GM12878 (cell line): ENCODE measurements around the gene ZNF592. TPM values are rescaled to one million over a fixed set of nuclear protein-coding genes. Genes with fewer than 3 reads are reported as not detected.

ENCODE experiments used
- ATAC-seq: fragments of 200-7000 bp; cut with Tn5 transposase; 3 replicates; pipeline ENCODE4 v1.9.1; 2020; ENCODE audit warnings: mild to moderate bottlenecking, moderate library complexity
- BruUV-seq: library from RNA; stranded (reverse); fragments of 400-500 nt; replicated peaks from 2 replicates; lab custom pipeline; 2021; lab: Mats Ljungman, UMichigan
- CTCF ChIA-PET: fragments of 300-600 bp; sonication (Branson Sonifier 250); formaldehyde crosslinking; extraction: SDS; loops from one replicate; lab custom pipeline; 2021; ENCODE audit warnings: inconsistent platforms; lab: Yijun Ruan, JAX
- POLR2A ChIA-PET: fragments of 350-600 bp; formaldehyde crosslinking; extraction: SDS; loops from one replicate; lab custom pipeline; 2021; ENCODE audit warnings: inconsistent platforms; lab: Charles Lee
- RAD21 ChIA-PET: fragments of 300-600 bp; sonication (Branson Sonifier 250); formaldehyde crosslinking; loops from one replicate; lab custom pipeline; 2023; ENCODE audit warnings: antibody characterized with exemption; ENCODE audit not compliant: unreplicated experiment; lab: Charles Lee
- SMC1A ChIA-PET: fragments of 300-600 bp; sonication (Branson Sonifier 250); formaldehyde crosslinking; loops from one replicate; lab custom pipeline; 2023; ENCODE audit not compliant: unreplicated experiment, uncharacterized antibody; lab: Charles Lee
- DNase-seq: peaks from one replicate; pipeline ENCODE4 v3.0.0-alpha.2; 2011; ENCODE audit warnings: low read depth, low spot score
- FAIRE-seq: peaks from 3 replicates; lab custom pipeline; 2011; peaks lifted over from hg19 to GRCh38; lab: Jason Lieb, UNC
- H2AFZ ChIP-seq: 2 replicates; pipeline ENCODE4 v1.6.0; 2011; ENCODE audit warnings: low read depth, low read length, control low read depth; ENCODE audit not compliant: control insufficient read depth
- H3K27ac ChIP-seq: 2 replicates; pipeline ENCODE4 v1.5.1; 2011; ENCODE audit warnings: control low read depth; ENCODE audit not compliant: control insufficient read depth, insufficient read depth
- H3K27me3 ChIP-seq, 2 experiments: replicated peaks in 1 of 2; 2 replicates each; pipeline versions ENCODE4 v1.6.0 to v1.6.1; 2011; ENCODE audit warnings: low read length in 1 of 2; ENCODE audit not compliant: control insufficient read depth in 2 of 2, insufficient read depth in 2 of 2
- H3K36me3 ChIP-seq, 2 experiments: 2 replicates each; pipeline ENCODE4 v1.5.1; 2011; ENCODE audit warnings: low read length in 1 of 2; ENCODE audit not compliant: control insufficient read depth in 2 of 2, insufficient read depth in 2 of 2
- H3K4me1 ChIP-seq: 2 replicates; pipeline ENCODE4 v1.6.1; 2011; ENCODE audit warnings: mild to moderate bottlenecking, low read length, moderate library complexity, mixed read lengths; ENCODE audit not compliant: control insufficient read depth, insufficient read depth
- H3K4me2 ChIP-seq: 2 replicates; pipeline ENCODE4 v1.6.0; 2011; ENCODE audit warnings: control low read depth; ENCODE audit not compliant: control insufficient read depth, insufficient read depth
- H3K4me3 ChIP-seq: fragments of 200-600 bp; sonication (generic); 2 replicates; pipeline ENCODE4 v1.5.1; 2016
- H3K79me2 ChIP-seq: 2 replicates; pipeline ENCODE4 v1.6.0; 2011; ENCODE audit warnings: low read length; ENCODE audit not compliant: control insufficient read depth, insufficient read depth
- H3K9ac ChIP-seq: 2 replicates; pipeline ENCODE4 v1.8.0; 2011; ENCODE audit warnings: low read length, control low read depth, mixed read lengths; ENCODE audit not compliant: control insufficient read depth, insufficient read depth
- H3K9me3 ChIP-seq: replicated peaks from 3 replicates; pipeline ENCODE4 v1.5.1; 2011; ENCODE audit warnings: mild to moderate bottlenecking, low read length; ENCODE audit not compliant: control insufficient read depth, insufficient read depth
- H4K20me1 ChIP-seq: 2 replicates; pipeline ENCODE4 v1.6.0; 2011; ENCODE audit not compliant: control insufficient read depth, insufficient read depth
- CBX5 ChIP-seq: sonication (generic); IDR thresholded peaks from 2 replicates; pipeline ENCODE4 v1.6.1; 2016; ENCODE audit warnings: low read depth, moderate library complexity, mild to moderate bottlenecking, inconsistent platforms
- ESRRA ChIP-seq: IDR thresholded peaks from 2 replicates; pipeline ENCODE4 v1.6.1; 2012; ENCODE audit warnings: mild to moderate bottlenecking, low read length, improper control_type of control experiment
- PAX5 ChIP-seq: IDR thresholded peaks from 2 replicates; pipeline ENCODE4 v1.6.1; 2011; ENCODE audit warnings: low read depth, low read length, borderline replicate concordance
- RAD21 ChIP-seq: IDR thresholded peaks from 2 replicates; pipeline ENCODE4 v1.6.1; 2011; ENCODE audit warnings: mild to moderate bottlenecking, low read depth, low read length, moderate library complexity; ENCODE audit not compliant: insufficient read depth
- in situ Hi-C: fragments of 300-500 bp; cut with MboI; formaldehyde crosslinking; loops from 9 replicates; pipeline ENCODE4 v1.14.3; 2018; ENCODE audit warnings: mixed read lengths
- intact Hi-C: fragments of 100-400 bp; cut with micrococcal nuclease; formaldehyde crosslinking; loops from one replicate; pipeline ENCODE4 v1.14.2; 2022; ENCODE audit not compliant: unreplicated experiment
- polyA plus RNA-seq, 11 experiments: library from polyadenylated mRNA; depleted of rRNA in 4 of 11; unstranded in 6 of 11; stranded (reverse) in 5 of 11; fragments of >200 nt; fragmentation: Nextera tagmentation in 4 of 11; fragmentation: Illumina TruSeq in 1 of 11; extraction: Ambion mirVana in 4 of 11; extraction: Trizol in 1 of 11; gene quantifications; 1 replicate in 1 of 11; 2 replicates in 10 of 11; pipeline versions ENCODE4 v1.2.1 to v1.2.3, GENCODE V29; 2011 to 2016; ENCODE audit warnings: inconsistent platforms in 2 of 11, missing spikeins in 2 of 11, low read depth in 1 of 11
- total RNA-seq, 4 experiments: library from RNA; depleted of rRNA in 3 of 4; stranded (reverse); fragments of >200 nt in 3 of 4; fragmentation: Illumina TruSeq in 1 of 4; extraction: Trizol in 1 of 4; gene quantifications; 2 replicates each; pipeline versions ENCODE4 v1.2.1 to v1.2.3, GENCODE V29; 2013 to 2021
- TF ChIP-seq, protein P1 (sequence below): IDR thresholded peaks from 2 replicates; pipeline ENCODE4 v1.6.1; 2011; ENCODE audit warnings: mild to moderate bottlenecking, low read depth, low read length, moderate library complexity; ENCODE audit not compliant: insufficient replicate concordance
- TF ChIP-seq, protein P2 (sequence below): fragments of 450-650 bp; IDR thresholded peaks from 2 replicates; pipeline ENCODE4 v1.6.1; 2018; ENCODE audit warnings: mild to moderate bottlenecking, low read depth, moderate library complexity; ENCODE audit not compliant: partially characterized antibody

The ZNF592 gene
- total and polyA plus RNA-seq, 10 of the 15 experiments (the other 5 are each of a cell fraction or from before 2014, with no cell fraction given): 0.95 to 23.7 (median 8.6) TPM

- no peak for DNase-seq
- Histone ChIP-seq H3K4me3 (no peak overlapping the region), H3K79me2 (no peaks in the 10 kb centered on the region), H3K36me3 (no peaks in the 10 kb centered on the region), H4K20me1 (no peaks in the 10 kb centered on the region), H2AFZ (no peak overlapping the region), H3K4me2 (no peak overlapping the region), H3K9ac (no peak overlapping the region), H3K4me1 (no peaks in the 10 kb centered on the region), H3K9me3 (peaks cover 5% of the 10 kb centered on the region), H3K27ac (no peak overlapping the region), H3K27me3 (no peaks in the 10 kb centered on the region)
- ChIA-PET SMC1A (no interaction called here), RAD21 (interaction anchor here (0.6 kb wide), 1 partner anchor 104 kb away, joined by 6 read pairs; no protein-coding TSS in a partner anchor), POLR2A (no interaction called here), CTCF (interaction anchor here (3.0 kb wide), 1 partner anchor 80 kb away, joined by 26 read pairs; no protein-coding TSS in a partner anchor)
- no peak for FAIRE-seq
- TF ChIP-seq, protein P1, sequence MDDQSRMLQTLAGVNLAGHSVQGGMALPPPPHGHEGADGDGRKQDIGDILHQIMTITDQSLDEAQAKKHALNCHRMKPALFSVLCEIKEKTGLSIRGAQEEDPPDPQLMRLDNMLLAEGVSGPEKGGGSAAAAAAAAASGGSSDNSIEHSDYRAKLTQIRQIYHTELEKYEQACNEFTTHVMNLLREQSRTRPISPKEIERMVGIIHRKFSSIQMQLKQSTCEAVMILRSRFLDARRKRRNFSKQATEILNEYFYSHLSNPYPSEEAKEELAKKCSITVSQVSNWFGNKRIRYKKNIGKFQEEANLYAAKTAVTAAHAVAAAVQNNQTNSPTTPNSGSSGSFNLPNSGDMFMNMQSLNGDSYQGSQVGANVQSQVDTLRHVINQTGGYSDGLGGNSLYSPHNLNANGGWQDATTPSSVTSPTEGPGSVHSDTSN: no peak
- TF ChIP-seq ESRRA (no peak), RAD21 (no peak), PAX5 (no peak), CBX5 (0 out of 2 replicates have a peak, but pooled peaks have one; percentile 48)
- TF ChIP-seq, protein P2, sequence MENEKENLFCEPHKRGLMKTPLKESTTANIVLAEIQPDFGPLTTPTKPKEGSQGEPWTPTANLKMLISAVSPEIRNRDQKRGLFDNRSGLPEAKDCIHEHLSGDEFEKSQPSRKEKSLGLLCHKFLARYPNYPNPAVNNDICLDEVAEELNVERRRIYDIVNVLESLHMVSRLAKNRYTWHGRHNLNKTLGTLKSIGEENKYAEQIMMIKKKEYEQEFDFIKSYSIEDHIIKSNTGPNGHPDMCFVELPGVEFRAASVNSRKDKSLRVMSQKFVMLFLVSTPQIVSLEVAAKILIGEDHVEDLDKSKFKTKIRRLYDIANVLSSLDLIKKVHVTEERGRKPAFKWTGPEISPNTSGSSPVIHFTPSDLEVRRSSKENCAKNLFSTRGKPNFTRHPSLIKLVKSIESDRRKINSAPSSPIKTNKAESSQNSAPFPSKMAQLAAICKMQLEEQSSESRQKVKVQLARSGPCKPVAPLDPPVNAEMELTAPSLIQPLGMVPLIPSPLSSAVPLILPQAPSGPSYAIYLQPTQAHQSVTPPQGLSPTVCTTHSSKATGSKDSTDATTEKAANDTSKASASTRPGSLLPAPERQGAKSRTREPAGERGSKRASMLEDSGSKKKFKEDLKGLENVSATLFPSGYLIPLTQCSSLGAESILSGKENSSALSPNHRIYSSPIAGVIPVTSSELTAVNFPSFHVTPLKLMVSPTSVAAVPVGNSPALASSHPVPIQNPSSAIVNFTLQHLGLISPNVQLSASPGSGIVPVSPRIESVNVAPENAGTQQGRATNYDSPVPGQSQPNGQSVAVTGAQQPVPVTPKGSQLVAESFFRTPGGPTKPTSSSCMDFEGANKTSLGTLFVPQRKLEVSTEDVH: no peak
- BruUV-seq: no TSS peak
- in situ Hi-C loops: no loop called here
- intact Hi-C loops: loop anchor here (5.0 to 10.0 kb wide), 2 partner anchors 80 to 197 kb away; no protein-coding TSS in a partner anchor
- ATAC-seq: no peak
Measured at GRCh38 chr15:84847382-84847781, 99.0 kb downstream of the ZNF592 start.
